ENCODE measurements around the gene SS18L1. TPM values are rescaled to one million over a fixed set of nuclear protein-coding genes. Genes with fewer than 3 reads are reported as not detected.

The SS18L1 gene, protein sequence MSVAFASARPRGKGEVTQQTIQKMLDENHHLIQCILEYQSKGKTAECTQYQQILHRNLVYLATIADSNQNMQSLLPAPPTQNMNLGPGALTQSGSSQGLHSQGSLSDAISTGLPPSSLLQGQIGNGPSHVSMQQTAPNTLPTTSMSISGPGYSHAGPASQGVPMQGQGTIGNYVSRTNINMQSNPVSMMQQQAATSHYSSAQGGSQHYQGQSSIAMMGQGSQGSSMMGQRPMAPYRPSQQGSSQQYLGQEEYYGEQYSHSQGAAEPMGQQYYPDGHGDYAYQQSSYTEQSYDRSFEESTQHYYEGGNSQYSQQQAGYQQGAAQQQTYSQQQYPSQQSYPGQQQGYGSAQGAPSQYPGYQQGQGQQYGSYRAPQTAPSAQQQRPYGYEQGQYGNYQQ
- total RNA-seq: 10 to 100 TPM; 13.7 to 15.2 TPM

- Mint-ChIP-seq H3K27me3 (no peaks in the 10 kb centered on the region), H3K4me3 (peak within 1 kb of the TSS; percentile 93), H3K4me1 (ENCODE audit: low read depth) (peaks cover 52% of the 10 kb centered on the region), H3K9me3 (no peaks in the 10 kb centered on the region), H3K27ac (peak within 1 kb of the TSS; percentile 94), H3K36me3 (peaks cover 30% of the 10 kb centered on the region)
- ChIA-PET POLR2A (interaction anchor here (1.3 to 3.6 kb wide), 4 partner anchors 9 to 77 kb away, joined by 3 to 15 read pairs (median 8); partner anchors contain the start of gene TAF4), CTCF (interaction anchor here (3.0 to 3.1 kb wide), 2 partner anchors 20 to 132 kb away, joined by 16 read pairs; partner anchors contain the start of gene LSM14B)
- intact Hi-C loops (cut with micrococcal nuclease): loop anchor here (1.0 to 5.0 kb wide), 3 partner anchors 17 to 244 kb away; partner anchors contain the start of genes OSBPL2 and RPS21
- DNase-seq: peak; percentile 88
Observed at GRCh38 chr20:62143081-62143956, at the start of gene SS18L1, which contains the start of gene PSMA7. SS18L1 (plus strand) TSS chr20:62143769; CDS start chr20:62143821, 52 bp downstream. PSMA7 (minus strand) TSS chr20:62143394; CDS start chr20:62143303, 91 bp downstream.

- H3K27me3 Mint-ChIP-seq: no peaks in the 10 kb centered on the region
- no peak for DNase-seq
- no peak overlapping the region for H3K4me3 Mint-ChIP-seq
- no peak overlapping the region for H3K27ac Mint-ChIP-seq
- H3K4me1 Mint-ChIP-seq (ENCODE audit: low read depth): no peaks in the 10 kb centered on the region
- CTCF ChIA-PET: no interaction called here
- H3K9me3 Mint-ChIP-seq: peaks cover 27% of the 10 kb centered on the region
- peaks cover 9% of the 10 kb centered on the region for H3K36me3 Mint-ChIP-seq
- intact Hi-C loops (cut with micrococcal nuclease): no loop called here
- POLR2A ChIA-PET: no interaction called here
Observed at GRCh38 chr20:62096421-62097380, 46.9 kb upstream of the SS18L1 start.

DNA sequence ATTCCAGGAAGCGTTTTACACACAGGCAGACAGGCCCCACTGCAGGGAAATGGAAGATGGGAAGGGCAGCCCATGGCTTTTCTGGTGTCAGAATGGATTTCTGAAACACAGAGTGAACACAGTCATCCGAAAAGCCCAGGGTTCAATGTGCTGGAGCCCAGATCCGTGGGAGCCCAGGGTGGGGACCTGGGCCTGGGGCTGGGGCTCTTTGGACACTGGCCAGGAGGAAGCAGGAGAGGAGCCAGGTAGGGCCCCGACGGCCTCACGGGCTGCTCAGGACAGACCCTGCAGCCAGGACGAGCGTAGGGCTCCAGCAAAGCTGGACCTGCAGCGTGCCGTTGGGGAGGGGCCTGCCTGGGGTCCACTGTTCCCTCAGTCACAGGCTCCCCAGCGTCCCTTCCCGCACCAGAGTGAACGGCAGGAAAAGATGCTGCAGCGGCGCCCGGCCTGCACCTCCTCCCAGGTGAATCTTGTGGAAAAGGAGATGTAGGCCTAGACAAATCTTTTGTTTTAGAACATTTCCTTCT, 45.6 kb upstream of the SS18L1 start:
- CTCF ChIA-PET: no interaction called here
- H3K27me3 Mint-ChIP-seq: no peaks in the 10 kb centered on the region
- peaks cover 30% of the 10 kb centered on the region for H3K9me3 Mint-ChIP-seq
- H3K4me3 Mint-ChIP-seq: no peak overlapping the region
- DNase-seq: no peak
- POLR2A ChIA-PET: no interaction called here
- H3K4me1 Mint-ChIP-seq (ENCODE audit: low read depth): no peaks in the 10 kb centered on the region
- no peak overlapping the region for H3K27ac Mint-ChIP-seq
- intact Hi-C loops (cut with micrococcal nuclease): no loop called here
- peaks cover 9% of the 10 kb centered on the region for H3K36me3 Mint-ChIP-seq

- no peak overlapping the region for H3K27ac Mint-ChIP-seq
- no peak overlapping the region for H3K4me3 Mint-ChIP-seq
- CTCF ChIA-PET: no interaction called here
- intact Hi-C loops (cut with micrococcal nuclease): no loop called here
- no peaks in the 10 kb centered on the region for H3K4me1 Mint-ChIP-seq (ENCODE audit: low read depth)
- POLR2A ChIA-PET: no interaction called here
- peaks cover 49% of the 10 kb centered on the region for H3K9me3 Mint-ChIP-seq
- H3K36me3 Mint-ChIP-seq: peaks cover 20% of the 10 kb centered on the region
- no peak for DNase-seq
- H3K27me3 Mint-ChIP-seq: no peaks in the 10 kb centered on the region
Observed at GRCh38 chr20:62101078-62101477, 42.5 kb upstream of the SS18L1 start.

GRCh38 chr20:62103508-62104233, 39.9 kb upstream of the SS18L1 start:
- intact Hi-C loops (cut with micrococcal nuclease): no loop called here
- Mint-ChIP-seq H3K4me1 (ENCODE audit: low read depth) (no peaks in the 10 kb centered on the region), H3K4me3 (no peak overlapping the region), H3K27ac (no peak overlapping the region), H3K36me3 (peaks cover 34% of the 10 kb centered on the region), H3K27me3 (no peaks in the 10 kb centered on the region), H3K9me3 (peaks cover 73% of the 10 kb centered on the region)
- ChIA-PET CTCF (no interaction called here), POLR2A (no interaction called here)
- DNase-seq: no peak

GRCh38 chr20:62104234-62104789, 39.3 kb upstream of the SS18L1 start:
- POLR2A ChIA-PET: no interaction called here
- Mint-ChIP-seq H3K36me3 (peaks cover 39% of the 10 kb centered on the region), H3K4me1 (ENCODE audit: low read depth) (no peaks in the 10 kb centered on the region), H3K4me3 (no peak overlapping the region), H3K27ac (no peak overlapping the region), H3K27me3 (no peaks in the 10 kb centered on the region), H3K9me3 (peaks cover 79% of the 10 kb centered on the region)
- CTCF ChIA-PET: no interaction called here
- no peak for DNase-seq
- intact Hi-C loops (cut with micrococcal nuclease): no loop called here

DNA sequence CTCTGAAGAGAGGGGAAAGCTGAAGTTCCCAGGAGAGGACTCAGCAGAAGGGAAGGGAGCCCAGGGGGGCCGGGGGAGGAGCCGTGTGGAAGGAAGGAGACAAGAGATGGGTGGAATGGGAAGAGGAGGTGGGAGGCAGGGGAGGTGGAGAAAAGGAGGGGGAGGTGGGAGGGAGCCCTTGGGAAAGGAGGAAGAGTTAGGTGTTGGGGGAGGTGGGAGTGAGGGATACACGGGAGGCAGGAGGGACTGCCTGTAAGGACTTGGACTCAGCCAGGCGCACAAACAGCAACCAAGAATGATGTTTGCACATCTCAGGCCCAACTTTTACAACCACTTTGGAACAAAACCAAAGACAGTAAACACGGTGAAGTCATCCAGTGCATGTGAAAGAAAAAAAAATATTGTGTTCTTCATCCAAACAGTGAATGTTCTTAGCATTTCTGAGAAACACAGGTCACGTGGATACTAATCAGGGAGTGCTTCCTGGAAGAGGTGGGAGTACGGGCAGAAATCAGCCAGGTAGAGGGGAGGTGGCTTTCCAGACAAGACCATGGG, 38.7 kb upstream of the SS18L1 start:
- Mint-ChIP-seq H3K4me1 (ENCODE audit: low read depth) (no peaks in the 10 kb centered on the region), H3K9me3 (peaks cover 78% of the 10 kb centered on the region), H3K4me3 (no peak overlapping the region), H3K27ac (no peak overlapping the region), H3K27me3 (no peaks in the 10 kb centered on the region), H3K36me3 (peaks cover 38% of the 10 kb centered on the region)
- intact Hi-C loops (cut with micrococcal nuclease): no loop called here
- DNase-seq: no peak
- CTCF ChIA-PET: no interaction called here
- POLR2A ChIA-PET: no interaction called here

GRCh38 chr20:62105592-62105991, 38.0 kb upstream of the SS18L1 start:
- peaks cover 42% of the 10 kb centered on the region for H3K36me3 Mint-ChIP-seq
- no peak overlapping the region for H3K27ac Mint-ChIP-seq
- ChIA-PET CTCF (no interaction called here), POLR2A (no interaction called here)
- DNase-seq: no peak
- no peak overlapping the region for H3K4me3 Mint-ChIP-seq
- H3K4me1 Mint-ChIP-seq (ENCODE audit: low read depth): no peaks in the 10 kb centered on the region
- H3K9me3 Mint-ChIP-seq: peaks cover 76% of the 10 kb centered on the region
- H3K27me3 Mint-ChIP-seq: no peaks in the 10 kb centered on the region
- intact Hi-C loops (cut with micrococcal nuclease): no loop called here

- intact Hi-C loops (cut with micrococcal nuclease): no loop called here
- CTCF ChIA-PET: no interaction called here
- H3K27ac Mint-ChIP-seq: no peak overlapping the region
- H3K27me3 Mint-ChIP-seq: no peaks in the 10 kb centered on the region
- DNase-seq: no peak
- peaks cover 37% of the 10 kb centered on the region for H3K36me3 Mint-ChIP-seq
- POLR2A ChIA-PET: no interaction called here
- peaks cover 74% of the 10 kb centered on the region for H3K9me3 Mint-ChIP-seq
- no peak overlapping the region for H3K4me3 Mint-ChIP-seq
- H3K4me1 Mint-ChIP-seq (ENCODE audit: low read depth): no peaks in the 10 kb centered on the region
Observed at GRCh38 chr20:62111148-62111547, 32.4 kb upstream of the SS18L1 start.

GRCh38 chr20:62112368-62112767, 31.2 kb upstream of the SS18L1 start:
- intact Hi-C loops (cut with micrococcal nuclease): no loop called here
- Mint-ChIP-seq H3K27ac (no peak overlapping the region), H3K9me3 (peaks cover 68% of the 10 kb centered on the region), H3K36me3 (peaks cover 35% of the 10 kb centered on the region), H3K27me3 (no peaks in the 10 kb centered on the region), H3K4me1 (ENCODE audit: low read depth) (peaks cover 5% of the 10 kb centered on the region), H3K4me3 (no peak overlapping the region)
- DNase-seq: no peak
- ChIA-PET POLR2A (no interaction called here), CTCF (no interaction called here)

- intact Hi-C loops (cut with micrococcal nuclease): no loop called here
- peaks cover 20% of the 10 kb centered on the region for H3K4me1 Mint-ChIP-seq (ENCODE audit: low read depth)
- ChIA-PET POLR2A (no interaction called here), CTCF (no interaction called here)
- H3K4me3 Mint-ChIP-seq: no peak overlapping the region
- no peak overlapping the region for H3K27ac Mint-ChIP-seq
- DNase-seq: no peak
- H3K36me3 Mint-ChIP-seq: peaks cover 18% of the 10 kb centered on the region
- H3K9me3 Mint-ChIP-seq: peaks cover 44% of the 10 kb centered on the region
- H3K27me3 Mint-ChIP-seq: no peaks in the 10 kb centered on the region
Observed at GRCh38 chr20:62114894-62115293, 28.7 kb upstream of the SS18L1 start.
